Stimulated activated CD4-positive, alpha-beta T cell treated with anti-CD3 and anti-CD28 coated beads, TNF-alpha, amount 100 ng/mL, for 4 hours (primary cell): ENCODE measurements around the gene KCNJ6.

ENCODE experiments used
- DNase-seq, 3 experiments: peaks; one replicate each; pipeline ENCODE4 v3.0.0-alpha.2; 2020; ENCODE audit warnings: low read depth in 3 of 3

KCNJ6 gene

DNA sequence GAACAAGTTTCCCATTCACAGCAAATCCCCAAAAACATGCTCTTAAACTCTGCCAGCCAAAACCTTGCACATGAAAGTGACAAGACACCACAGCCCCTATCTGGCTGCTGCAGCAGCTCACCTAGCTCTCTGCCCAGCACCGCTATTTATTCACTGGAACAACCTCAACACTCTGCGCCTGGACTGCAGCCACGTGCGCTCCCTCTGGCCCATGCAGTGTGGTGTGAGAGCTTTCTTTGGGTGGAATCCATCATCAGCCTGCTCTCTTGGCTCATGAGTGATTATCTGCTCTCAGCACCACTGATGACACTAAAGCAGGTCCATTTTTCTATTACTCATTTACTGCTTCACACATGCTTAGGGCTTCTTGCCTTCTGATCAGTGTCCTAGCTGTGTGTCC, 11.4 kb downstream of the KCNJ6 start:
- no peak for DNase-seq

DNA sequence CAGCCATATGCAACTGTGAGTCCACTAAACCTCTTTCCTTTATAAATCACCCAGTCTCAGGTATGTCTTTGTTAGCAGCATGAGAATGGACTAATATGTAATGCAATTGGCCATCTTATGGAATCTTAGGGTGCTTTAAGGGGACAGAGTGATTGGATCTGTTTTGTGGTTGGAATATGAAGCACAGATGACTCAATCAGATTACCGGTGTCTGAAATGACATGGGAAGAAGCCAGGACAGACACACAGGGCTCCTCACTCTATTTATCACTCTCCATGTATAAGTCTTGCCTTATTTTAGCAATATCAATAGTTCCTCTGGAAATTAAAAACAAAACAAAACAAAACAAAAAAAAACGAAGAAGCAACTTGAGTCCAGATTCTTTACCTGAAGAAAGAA, 12.9 kb downstream of the KCNJ6 start:
- DNase-seq: no peak

- DNase-seq: no peak
These were observed 17.1 kb downstream of the KCNJ6 start for GRCh38 chr21:37899146-37899545.

GRCh38 chr21:37896788-37897187, 19.5 kb downstream of the KCNJ6 start:
- DNase-seq: no peak

GRCh38 chr21:37891972-37892371, 24.3 kb downstream of the KCNJ6 start:
- DNase-seq: no peak

- DNase-seq: no peak
These were observed 27.6 kb downstream of the KCNJ6 start for GRCh38 chr21:37888659-37889058.

GRCh38 chr21:37886726-37887299, 29.4 kb downstream of the KCNJ6 start:
- DNase-seq: no peak

GRCh38 chr21:37886120-37886519, 30.1 kb downstream of the KCNJ6 start:
- no peak for DNase-seq

DNA sequence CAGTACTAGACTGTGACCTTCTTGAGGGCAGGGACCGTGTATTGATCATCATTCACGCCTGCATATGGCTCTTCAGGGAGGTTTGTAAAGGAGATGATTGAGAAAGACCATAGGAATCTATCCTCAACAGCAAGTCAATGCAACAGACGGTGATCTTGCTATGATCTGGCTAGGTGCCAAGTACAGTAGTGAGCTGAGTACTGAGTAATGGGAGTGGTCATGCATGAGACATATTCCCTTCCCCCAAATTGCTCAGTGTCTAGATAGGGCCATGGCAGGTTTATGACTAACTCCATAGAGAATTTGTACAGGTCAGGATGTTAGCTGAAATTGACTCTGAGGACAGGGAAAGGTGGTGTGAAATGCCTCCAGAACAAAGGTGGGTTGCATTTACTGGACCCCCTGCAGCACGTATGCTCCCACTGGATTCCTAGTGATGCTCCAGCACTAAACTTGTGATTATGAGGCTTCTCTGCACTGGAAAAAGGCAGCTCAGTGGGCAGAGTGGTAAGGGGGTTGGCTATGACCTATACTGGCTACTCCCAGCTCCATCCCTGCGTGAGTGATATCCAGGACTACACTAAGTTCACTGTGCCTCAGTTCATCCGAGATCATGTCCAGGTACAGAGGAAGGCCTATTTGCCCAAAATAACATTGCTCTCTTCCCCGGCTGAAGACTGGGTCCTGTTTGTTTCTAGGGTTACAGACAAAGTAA, 37.2 kb downstream of the KCNJ6 start:
- no peak for DNase-seq

DNA sequence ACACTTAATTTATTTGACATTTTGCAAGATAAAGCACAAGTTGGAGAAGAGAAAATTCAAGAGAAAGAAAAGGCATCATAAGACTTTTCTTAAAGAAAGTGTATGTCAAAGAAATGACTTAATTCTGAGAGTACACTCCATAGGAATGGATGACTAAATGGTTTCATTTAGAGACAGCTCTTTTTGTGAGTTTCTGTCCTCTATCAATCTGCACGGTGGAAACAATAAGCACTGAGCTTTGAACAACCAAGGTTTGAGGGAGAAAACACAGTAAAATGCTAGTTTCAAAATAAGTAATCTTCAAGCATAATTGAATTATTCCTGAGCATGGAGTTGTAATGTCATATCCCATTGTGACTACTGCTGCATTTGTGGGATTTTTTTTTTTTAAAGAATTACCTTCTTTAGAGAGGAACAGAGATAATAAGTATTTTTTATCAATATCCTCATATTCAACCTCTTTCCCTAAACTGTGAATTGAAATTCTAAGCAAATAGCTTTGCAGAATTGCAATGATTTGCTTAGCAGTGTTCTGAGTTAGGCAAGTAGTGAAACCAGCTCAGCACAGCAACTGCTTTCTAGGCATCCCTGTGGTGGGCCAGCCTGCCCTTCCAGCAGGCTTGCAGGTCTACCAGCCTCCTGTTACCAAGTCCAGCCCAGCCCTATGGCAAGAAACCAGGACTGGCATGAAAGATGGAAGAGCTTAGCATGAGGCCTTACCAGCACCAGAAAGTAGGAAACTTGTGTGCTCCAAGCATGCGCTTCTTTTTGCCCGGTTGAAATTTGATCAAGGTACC, 38.2 kb downstream of the KCNJ6 start:
- no peak for DNase-seq

- no peak for DNase-seq
These were observed 39.1 kb downstream of the KCNJ6 start for GRCh38 chr21:37877171-37877570.

- DNase-seq: no peak
These were observed 39.7 kb downstream of the KCNJ6 start for GRCh38 chr21:37876561-37876960.

- no peak for DNase-seq
These were observed 41.1 kb downstream of the KCNJ6 start for GRCh38 chr21:37874904-37875780.

DNA sequence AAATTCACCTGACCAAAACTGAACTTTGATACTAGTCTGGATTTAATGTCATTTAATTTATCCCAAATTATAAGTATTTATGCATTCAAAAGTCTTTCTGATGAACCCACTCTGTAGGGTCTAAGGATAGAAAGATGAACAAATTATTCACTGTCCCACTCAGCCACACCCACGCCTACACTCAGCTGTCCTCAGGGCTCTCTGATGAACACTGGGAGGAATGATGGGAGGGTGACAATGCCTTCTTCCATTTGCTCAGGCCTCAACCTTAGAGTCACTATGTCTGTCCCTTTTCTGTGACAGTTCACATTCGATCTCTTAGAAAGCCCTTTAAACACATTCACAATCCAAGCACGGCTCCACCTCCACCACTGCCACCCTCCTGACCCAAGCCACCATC, 41.8 kb downstream of the KCNJ6 start:
- DNase-seq: no peak

GRCh38 chr21:37873655-37874054, 42.6 kb downstream of the KCNJ6 start:
- DNase-seq: no peak

- DNase-seq: no peak
These were observed 45.0 kb downstream of the KCNJ6 start for GRCh38 chr21:37871121-37871862.

DNA sequence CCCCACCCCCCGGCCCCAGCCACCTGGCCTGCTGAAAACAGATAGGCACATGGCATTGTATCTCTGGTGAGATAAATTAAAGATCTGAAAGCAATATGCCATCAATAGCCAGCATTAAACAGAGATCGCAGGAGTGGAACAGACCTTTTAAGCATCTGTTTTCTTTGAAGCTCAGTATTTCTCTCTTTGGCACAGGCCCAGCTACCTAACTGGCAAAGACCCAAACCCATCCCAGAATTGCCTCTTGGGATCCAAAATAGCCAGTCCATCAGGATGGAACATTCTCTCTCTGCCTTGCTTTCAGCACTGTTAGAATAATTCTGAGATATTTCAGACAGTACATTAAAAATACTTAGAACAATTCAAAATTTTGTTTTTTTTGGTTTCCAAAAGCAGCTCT, 46.0 kb downstream of the KCNJ6 start:
- DNase-seq: no peak

- no peak for DNase-seq
These were observed 46.6 kb downstream of the KCNJ6 start for GRCh38 chr21:37869661-37870060.

- DNase-seq: no peak
These were observed 47.6 kb downstream of the KCNJ6 start for GRCh38 chr21:37868446-37869295.

DNA sequence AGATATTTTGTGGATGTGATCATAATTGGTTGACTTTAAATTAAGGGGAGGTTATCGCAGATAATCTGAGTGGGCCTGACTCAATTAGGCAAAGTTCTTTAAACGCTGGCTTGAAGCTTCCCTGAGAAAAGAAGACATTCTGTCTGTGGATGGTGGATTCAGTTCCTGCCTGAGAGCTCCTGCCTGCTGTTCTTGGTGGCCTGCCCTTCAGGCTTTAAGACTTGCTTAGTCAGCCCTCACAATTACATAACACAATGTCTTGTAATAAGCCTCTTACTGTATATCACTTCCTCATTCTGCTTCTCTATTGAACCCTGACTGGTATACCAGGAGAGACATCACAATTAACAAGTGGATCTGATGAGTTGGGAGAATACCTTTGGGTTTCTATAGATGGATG, 50.2 kb downstream of the KCNJ6 start:
- DNase-seq: no peak
